Transverse colon (tissue), 3 donors: ENCODE measurements around the gene POC1B.

Experiments
- EP300 ChIP-seq: sonication (generic); formaldehyde crosslinking; IDR thresholded peaks from one replicate; pipeline ENCODE4 v1.6.1; 2017; ENCODE audit warnings: antibody characterized with exemption, low read depth
- POLR2A ChIP-seq: fragments of 450-650 bp; IDR thresholded peaks from one replicate; pipeline ENCODE4 v1.6.1; 2016; ENCODE audit warnings: antibody characterized with exemption, mild to moderate bottlenecking, moderate library complexity
- TF ChIP-seq, protein P1 (sequence below), 5 experiments: fragments of 200-600 bp in 3 of 5; fragments of 450-650 bp in 2 of 5; sonication (generic) in 3 of 5; IDR thresholded peaks; 1 replicate in 2 of 5; 2 replicates in 3 of 5; pipeline ENCODE4 v1.5.1; 2016 to 2017; ENCODE audit warnings: antibody characterized with exemption in 5 of 5, inconsistent platforms in 3 of 5, mild to moderate bottlenecking in 2 of 5, moderate library complexity in 1 of 5

DNA sequence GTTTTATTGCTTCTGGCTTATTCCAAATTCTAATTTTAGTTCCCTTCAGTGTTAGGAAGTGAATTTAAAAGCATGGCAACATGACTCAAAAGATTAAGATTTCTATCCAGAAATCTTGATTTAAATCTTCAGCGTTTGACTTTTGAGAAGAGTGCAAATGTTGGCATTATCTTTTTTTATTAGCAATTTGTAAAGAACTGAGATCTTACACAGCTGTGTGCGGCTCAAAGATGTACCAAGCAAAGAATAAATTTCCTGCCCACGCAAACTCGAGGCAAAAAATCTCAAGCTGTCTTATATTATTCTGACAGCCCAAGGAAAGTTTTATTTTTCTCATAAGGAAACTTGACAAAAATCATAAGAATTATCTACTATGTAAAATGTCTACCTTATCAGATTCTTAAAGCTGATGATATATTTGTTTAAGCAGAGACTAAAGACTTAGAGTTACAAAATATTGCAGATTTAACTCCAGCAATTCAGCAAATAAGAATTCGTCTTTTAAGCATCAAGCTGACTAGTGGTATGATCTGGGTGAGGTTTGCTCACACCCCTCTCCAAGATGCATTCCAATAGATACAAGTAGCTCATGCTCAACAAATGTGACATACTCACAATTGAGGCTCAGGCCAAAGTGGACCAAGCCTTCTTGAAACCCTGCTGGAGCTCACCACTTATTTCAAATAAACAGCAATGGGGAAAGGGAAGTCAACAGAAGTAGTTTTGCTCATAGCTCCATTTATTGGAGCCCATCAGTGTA is 47.4 kb upstream of the POC1B start:
- TF ChIP-seq POLR2A (no peak), EP300 (no peak)
- TF ChIP-seq, protein P1, sequence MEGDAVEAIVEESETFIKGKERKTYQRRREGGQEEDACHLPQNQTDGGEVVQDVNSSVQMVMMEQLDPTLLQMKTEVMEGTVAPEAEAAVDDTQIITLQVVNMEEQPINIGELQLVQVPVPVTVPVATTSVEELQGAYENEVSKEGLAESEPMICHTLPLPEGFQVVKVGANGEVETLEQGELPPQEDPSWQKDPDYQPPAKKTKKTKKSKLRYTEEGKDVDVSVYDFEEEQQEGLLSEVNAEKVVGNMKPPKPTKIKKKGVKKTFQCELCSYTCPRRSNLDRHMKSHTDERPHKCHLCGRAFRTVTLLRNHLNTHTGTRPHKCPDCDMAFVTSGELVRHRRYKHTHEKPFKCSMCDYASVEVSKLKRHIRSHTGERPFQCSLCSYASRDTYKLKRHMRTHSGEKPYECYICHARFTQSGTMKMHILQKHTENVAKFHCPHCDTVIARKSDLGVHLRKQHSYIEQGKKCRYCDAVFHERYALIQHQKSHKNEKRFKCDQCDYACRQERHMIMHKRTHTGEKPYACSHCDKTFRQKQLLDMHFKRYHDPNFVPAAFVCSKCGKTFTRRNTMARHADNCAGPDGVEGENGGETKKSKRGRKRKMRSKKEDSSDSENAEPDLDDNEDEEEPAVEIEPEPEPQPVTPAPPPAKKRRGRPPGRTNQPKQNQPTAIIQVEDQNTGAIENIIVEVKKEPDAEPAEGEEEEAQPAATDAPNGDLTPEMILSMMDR (IDR thresholded peaks at IDR 0.05), result no peak
